Liver (tissue), 3 donors: ENCODE measurements around the gene SEMA4B.

Experiments used
- ATF3 ChIP-seq: IDR thresholded peaks from 2 replicates; pipeline ENCODE4 v1.6.1; 2016; ENCODE audit warnings: antibody characterized with exemption
- CTCF ChIP-seq: fragments of 150-350 bp; IDR thresholded peaks from 2 replicates; pipeline ENCODE4 v1.5.1; 2017; ENCODE audit warnings: improper control_type of control experiment, low read depth, low read length; ENCODE audit not compliant: missing input control
- GABPA ChIP-seq, 2 donors: IDR thresholded peaks in 1 of 2; conservative IDR thresholded peaks in 1 of 2; 2 replicates each; pipeline ENCODE4 v1.6.1; 2016; ENCODE audit warnings: antibody characterized with exemption in 2 of 2, mild to moderate bottlenecking in 1 of 2, moderate library complexity in 1 of 2
- JUND ChIP-seq, 2 donors: IDR thresholded peaks; 2 replicates each; pipeline ENCODE4 v1.6.1; 2016; ENCODE audit warnings: antibody characterized with exemption in 2 of 2
- MAX ChIP-seq: IDR thresholded peaks from 2 replicates; pipeline ENCODE4 v1.6.1; 2016; ENCODE audit warnings: antibody characterized with exemption
- REST ChIP-seq: IDR thresholded peaks from 2 replicates; pipeline ENCODE4 v1.6.1; 2016; ENCODE audit warnings: antibody characterized with exemption, mild to moderate bottlenecking
- TAF1 ChIP-seq: conservative IDR thresholded peaks from 2 replicates; pipeline ENCODE4 v1.6.1; 2016; ENCODE audit warnings: antibody characterized with exemption, mild to moderate bottlenecking
- donor health status: healthy.
- donor health status: healthy.

- no peak for TF ChIP-seq CTCF
- peak; percentile 51 for TF ChIP-seq REST
- peak in 1 of 2 donors; percentile 78 for TF ChIP-seq GABPA (IDR thresholded peaks at IDR 0.05 in 1 of 2, conservative IDR thresholded peaks at IDR 0.05 in 1 of 2)
- TF ChIP-seq MAX, result peak; percentile 93
- peak; percentile 78 to 97 for TF ChIP-seq JUND (IDR thresholded peaks at IDR 0.05)
- TF ChIP-seq ATF3, result peak; percentile 76
- TF ChIP-seq TAF1, result no peak
Observed at GRCh38 chr15:90165659-90166489, 35.3 kb upstream of the SEMA4B start.
